A204.1 (cell line): ENCODE results near the gene GNPTAB.

Source experiments
- FAIRE-seq: peaks from 2 replicates; lab custom pipeline; 2012; peaks lifted over from hg19 to GRCh38; lab: Jason Lieb, UNC

The GNPTAB gene

DNA sequence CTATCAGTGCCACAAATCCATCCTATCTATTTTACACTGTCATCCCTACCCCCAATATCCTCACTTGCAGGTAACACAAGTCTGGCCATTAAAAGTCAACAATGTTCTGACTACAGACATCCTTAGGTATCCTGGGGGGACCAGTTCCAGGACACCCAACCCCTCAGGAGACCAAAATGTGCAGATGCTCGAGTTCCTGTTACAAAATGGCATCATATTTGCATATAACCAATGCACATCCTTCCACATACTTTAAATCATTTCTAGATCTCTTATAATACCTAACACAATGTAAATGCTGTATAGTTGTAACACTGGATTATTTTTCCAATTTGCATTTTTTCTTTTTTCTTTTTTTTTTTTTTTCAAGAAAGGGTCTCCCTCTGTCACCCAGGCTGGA is 98.4 kb downstream of the GNPTAB start:
- FAIRE-seq = no peak

DNA sequence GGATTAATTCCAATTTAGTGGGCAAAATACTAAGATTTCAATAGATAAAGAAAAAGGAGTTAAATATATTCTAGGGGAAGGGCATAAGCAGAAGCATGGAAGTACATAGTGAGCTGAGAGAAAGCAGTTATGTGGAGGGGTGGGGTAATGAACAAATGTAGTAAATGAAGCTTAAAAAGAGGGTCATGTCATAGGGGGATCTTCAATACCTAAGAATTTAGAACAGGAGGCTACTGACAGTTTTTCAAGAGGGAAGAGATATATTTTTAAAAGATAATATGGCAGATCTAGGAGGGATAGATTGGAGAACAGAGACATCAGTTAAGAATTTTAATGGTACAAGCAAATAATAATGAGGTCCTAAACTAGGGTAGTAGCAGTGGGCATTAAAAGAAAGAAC is 100.9 kb downstream of the GNPTAB start:
- FAIRE-seq = no peak

DNA sequence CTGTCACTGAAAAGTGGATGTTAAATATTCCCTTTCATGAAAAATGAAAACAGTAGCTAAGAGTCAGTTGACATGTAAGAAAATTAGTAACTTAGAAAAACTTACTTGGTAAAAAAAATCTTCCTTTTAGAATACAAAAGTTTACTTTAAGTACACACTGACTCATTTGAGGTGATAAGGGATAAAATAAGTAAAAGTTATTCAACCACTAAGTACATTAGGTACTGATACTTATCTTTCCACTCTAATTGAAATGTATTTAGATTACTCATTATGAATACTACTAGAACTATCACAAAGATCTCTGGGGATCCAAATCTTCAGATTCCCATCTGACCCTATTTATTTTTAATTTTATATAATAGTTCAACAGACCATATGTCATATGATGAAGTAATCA is 103.7 kb downstream of the GNPTAB start:
- no peak for FAIRE-seq

- no peak for FAIRE-seq
Observed at GRCh38 chr12:101722392-101722791, 108.4 kb downstream of the GNPTAB start.

- FAIRE-seq = no peak
Observed at GRCh38 chr12:101720118-101720517, 110.6 kb downstream of the GNPTAB start.

GRCh38 chr12:101719566-101719965 is 111.2 kb downstream of the GNPTAB start:
- no peak for FAIRE-seq

DNA sequence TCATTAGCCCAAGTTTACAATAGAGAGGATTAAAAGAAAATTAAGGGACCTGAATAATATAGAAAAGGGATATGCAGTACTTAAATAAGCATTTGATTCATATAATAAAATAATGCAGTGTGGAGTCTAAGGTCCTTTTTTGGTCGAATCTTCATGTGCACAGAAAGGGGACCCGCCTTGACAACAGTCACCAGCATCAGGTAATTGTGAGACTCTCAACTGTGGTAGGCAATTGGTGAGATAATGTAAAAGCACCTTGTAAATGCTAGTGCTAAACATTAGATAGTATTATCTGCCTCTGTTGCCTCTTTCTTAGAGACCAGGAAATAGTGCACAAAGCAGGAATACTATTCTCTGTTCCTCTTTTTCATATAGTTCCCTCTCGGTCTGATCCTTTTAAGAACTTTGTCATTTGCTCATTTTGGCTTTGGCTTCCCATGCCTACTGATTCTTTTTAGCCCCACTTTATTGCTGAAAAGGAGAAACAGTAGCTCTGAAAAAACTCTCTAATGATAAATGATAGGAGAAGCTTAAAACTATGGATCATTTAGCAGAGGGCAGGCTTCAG is 115.8 kb downstream of the GNPTAB start:
- FAIRE-seq = no peak

- no peak for FAIRE-seq
Observed at GRCh38 chr12:101713930-101714329, 116.8 kb downstream of the GNPTAB start.

DNA sequence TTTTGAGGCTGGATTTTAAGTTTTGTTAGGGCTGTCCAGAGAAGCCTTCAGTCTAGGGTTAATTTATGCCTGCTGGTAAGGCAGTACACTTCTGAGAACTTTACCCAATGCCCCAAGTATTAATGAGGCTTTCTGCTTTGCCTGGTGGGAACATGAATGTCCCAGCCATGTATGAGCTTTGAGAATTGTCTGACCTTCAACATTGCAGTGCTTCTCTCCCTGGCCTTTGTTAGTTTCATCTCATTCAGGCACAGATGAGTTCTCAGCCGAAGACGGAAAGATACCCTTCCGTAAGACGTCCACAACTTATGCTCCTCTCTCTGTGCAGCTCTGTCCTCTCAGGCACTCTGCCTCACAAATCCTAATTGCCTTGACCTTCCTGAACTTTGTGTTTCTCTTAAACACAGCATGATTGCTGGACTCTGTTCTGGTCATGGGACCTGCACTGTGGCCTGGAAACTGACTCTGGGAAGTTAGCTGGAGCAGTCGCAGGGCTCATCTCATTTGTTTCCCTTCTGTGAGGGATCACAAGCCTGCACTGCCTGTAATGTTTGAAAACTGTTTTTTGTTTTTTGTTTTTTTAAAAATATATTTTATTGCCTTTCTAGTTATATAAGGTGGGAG is 117.6 kb downstream of the GNPTAB start:
- FAIRE-seq = no peak

GRCh38 chr12:101710288-101710687 is 120.5 kb downstream of the GNPTAB start:
- no peak for FAIRE-seq

GRCh38 chr12:101707131-101707782 is 123.5 kb downstream of the GNPTAB start:
- FAIRE-seq = no peak

GRCh38 chr12:101706403-101706802 is 124.4 kb downstream of the GNPTAB start:
- FAIRE-seq = no peak

DNA sequence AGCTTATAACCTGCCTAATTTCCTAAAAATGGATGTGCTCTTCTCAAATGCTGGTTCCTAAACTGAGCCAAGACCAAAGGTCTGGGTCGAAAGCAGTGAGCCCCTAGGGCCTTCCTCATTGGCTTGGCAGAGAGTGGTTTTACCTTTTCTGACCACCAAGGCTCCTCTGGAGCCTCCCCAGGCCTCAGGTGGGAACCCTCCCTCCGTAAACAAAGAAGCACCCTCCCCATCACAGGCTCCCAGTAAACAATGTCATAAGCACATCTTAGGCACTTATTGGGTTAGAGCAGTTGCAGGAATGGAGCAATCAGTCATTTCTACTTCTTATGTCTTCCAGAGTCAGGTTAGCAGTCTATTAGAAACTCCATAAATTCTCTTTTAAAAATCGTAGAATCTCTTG is 127.3 kb downstream of the GNPTAB start:
- FAIRE-seq = no peak

- FAIRE-seq = no peak
Observed at GRCh38 chr12:101700299-101700820, 130.4 kb downstream of the GNPTAB start.

DNA sequence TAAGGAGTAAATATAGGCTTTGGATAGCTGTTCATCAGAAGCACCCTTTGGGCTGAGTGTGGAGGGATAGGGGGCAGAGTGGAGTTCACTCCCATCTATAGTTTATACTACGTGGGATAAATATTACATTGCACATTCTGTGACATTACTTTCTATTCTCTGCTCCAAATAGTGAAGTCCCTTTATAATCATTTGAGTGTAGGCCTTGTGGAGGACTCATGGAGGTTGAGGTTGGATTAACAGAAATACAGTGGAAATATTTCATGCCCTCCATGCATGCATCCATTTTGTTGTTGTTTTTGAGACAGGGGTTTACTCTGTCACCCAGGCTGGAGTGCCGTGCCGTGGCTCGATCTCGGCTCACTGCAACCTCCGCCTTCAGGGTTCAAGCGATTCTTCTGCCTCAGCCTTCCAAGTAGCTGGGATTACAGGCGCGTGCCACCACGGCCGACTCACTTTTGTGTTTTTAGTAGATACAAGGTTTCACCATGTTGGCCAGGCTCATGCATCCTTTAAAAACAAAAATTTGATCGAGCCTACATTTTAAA is 131.9 kb downstream of the GNPTAB start:
- FAIRE-seq = no peak

DNA sequence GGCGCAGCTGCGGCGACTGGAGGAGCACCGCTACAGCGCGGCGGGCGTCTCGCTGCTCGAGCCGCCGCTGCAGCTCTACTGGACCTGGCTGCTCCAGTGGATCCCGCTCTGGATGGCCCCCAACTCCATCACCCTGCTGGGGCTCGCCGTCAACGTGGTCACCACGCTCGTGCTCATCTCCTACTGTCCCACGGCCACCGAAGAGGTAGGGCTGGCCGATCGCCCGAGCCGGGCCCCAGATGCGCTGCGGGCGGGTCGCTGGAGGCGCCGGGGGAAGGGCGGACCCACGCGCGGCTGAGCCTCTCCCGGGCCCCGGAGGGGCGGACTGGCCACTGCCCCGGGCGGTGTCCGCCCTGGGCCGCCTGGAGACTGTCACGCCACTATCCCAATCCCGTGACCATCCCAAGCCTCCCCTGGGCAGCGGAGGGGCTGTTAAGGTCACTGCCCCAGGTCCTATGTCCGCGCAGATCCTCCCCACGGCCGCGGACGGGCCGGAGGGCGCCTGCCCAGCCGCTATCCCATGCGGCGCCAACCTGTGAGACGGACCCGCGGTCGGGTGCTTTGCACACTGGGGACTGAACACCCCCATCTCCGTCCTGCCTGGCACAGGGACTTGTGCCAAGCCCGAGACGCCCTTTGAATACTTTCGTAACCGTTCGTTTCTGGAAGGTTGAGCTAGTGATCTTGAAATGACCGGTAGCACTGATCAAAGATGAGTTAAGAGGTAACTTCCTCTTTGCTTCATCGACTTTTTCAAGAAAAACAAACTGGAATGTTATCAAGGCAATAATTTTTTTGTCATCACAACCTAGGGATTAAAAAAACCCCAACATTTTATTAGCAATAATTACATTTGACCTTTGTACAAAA is 132.6 kb downstream of the GNPTAB start:
- FAIRE-seq = no peak

- FAIRE-seq = no peak
Observed at GRCh38 chr12:101697197-101697929, 133.4 kb downstream of the GNPTAB start, which contains the start of gene CHPT1. Gene CHPT1 (plus strand): TSS chr12:101697640. CDS start chr12:101697862, 222 bp downstream.

GRCh38 chr12:101696251-101697196 is 134.2 kb downstream of the GNPTAB start:
- no peak for FAIRE-seq

DNA sequence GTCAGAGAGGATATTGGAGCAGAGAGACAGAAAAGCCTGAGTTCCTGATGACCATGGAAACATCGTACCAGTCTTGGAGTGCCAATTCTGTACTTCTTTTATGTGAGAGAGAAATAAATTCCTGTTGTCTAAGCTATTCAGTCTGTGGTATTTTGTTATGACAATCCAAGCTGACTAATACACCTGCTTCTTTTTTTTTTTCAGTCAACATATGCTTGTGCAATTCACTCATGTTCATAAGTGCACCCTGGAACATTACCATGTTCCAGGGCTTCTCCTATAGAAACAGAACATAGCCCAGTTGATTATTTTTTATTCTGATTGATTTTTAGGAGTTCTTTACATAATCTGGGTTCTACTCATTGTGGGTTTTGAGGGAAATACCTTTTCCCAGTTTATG is 135.1 kb downstream of the GNPTAB start:
- no peak for FAIRE-seq
